Stomach (tissue), 9 donors: ENCODE results near the gene TTC32. TPM values are rescaled to one million over a fixed set of nuclear protein-coding genes. Genes with fewer than 3 reads are reported as not detected.

ENCODE experiments used
- DNase-seq, 2 donors: peaks; one replicate each; pipeline versions ENCODE4 v3.0.0 to v3.0.0-alpha.2; 2013 to 2019
- H3K27ac ChIP-seq, 5 donors: fragments of 200-600 bp in 4 of 5; sonication (generic) in 4 of 5; one replicate each; pipeline ENCODE4 v1.5.1; 2013 to 2019; ENCODE audit warnings: mild to moderate bottlenecking in 1 of 5, moderate library complexity in 1 of 5
- H3K27me3 ChIP-seq, 3 donors: fragments of 200-600 bp; sonication (generic); one replicate each; pipeline ENCODE4 v1.5.1; 2017 to 2019; ENCODE audit warnings: mixed run types in 1 of 3
- H3K36me3 ChIP-seq, 4 donors: fragments of 200-600 bp; sonication (generic); 1 replicate in 3 of 4; 2 replicates in 1 of 4; pipeline ENCODE4 v1.5.1; 2016 to 2019
- H3K4me1 ChIP-seq, 4 donors: fragments of 200-600 bp; sonication (generic); one replicate each; pipeline ENCODE4 v1.5.1; 2016 to 2019
- H3K4me3 ChIP-seq, 4 donors: fragments of 200-600 bp; sonication (generic) in 3 of 4; one replicate each; pipeline ENCODE4 v1.5.1; 2016 to 2019; ENCODE audit warnings: mild to moderate bottlenecking in 1 of 4
- H3K9me3 ChIP-seq, 4 donors: fragments of 200-600 bp; sonication (generic); one replicate each; pipeline ENCODE4 v1.5.1; 2016 to 2019
- CTCF ChIP-seq, 7 experiments: fragments of 450-650 bp in 4 of 7; fragments of 200-600 bp in 3 of 7; sonication (generic) in 3 of 7; IDR thresholded peaks; one replicate each; pipeline ENCODE4 v1.5.1; 2016 to 2019; ENCODE audit warnings: antibody characterized with exemption in 7 of 7, control low read depth in 2 of 7, mild to moderate bottlenecking in 1 of 7
- EP300 ChIP-seq: sonication (generic); formaldehyde crosslinking; IDR thresholded peaks from one replicate; pipeline ENCODE4 v1.6.1; 2017; ENCODE audit warnings: antibody characterized with exemption
- POLR2A ChIP-seq, 4 donors: fragments of 450-650 bp; IDR thresholded peaks; one replicate each; pipeline ENCODE4 v1.6.1; 2016; ENCODE audit warnings: antibody characterized with exemption in 4 of 4, control low read depth in 2 of 4, mild to moderate bottlenecking in 1 of 4, moderate library complexity in 1 of 4
- POLR2AphosphoS5 ChIP-seq, 3 donors: sonication (generic); formaldehyde crosslinking; IDR thresholded peaks; one replicate each; pipeline ENCODE4 v1.6.1; 2016; ENCODE audit warnings: antibody characterized with exemption in 3 of 3
- WGBS, 5 donors: extraction: QIAGEN DNeasy Blood & Tissue Kit in 3 of 5; methylation state at CpG; one replicate each; pipeline versions ENCODE4 v1.1.5 to v1.1.7; 2013 to 2018; 5-methylcytosine and 5-hydroxymethylcytosine counted together
- intact Hi-C: fragments of 100-400 bp; cut with DNase I; formaldehyde crosslinking; loops from one replicate; pipeline ENCODE4 v1.15.1; 2023; ENCODE audit warnings: low total_unique reads
- polyA plus RNA-seq, 3 donors: library from polyadenylated mRNA; stranded (reverse); fragments of 200-250 nt; gene quantifications; one replicate each; pipeline ENCODE4 v1.2.3, GENCODE V29; 2013
- total RNA-seq, 5 donors: library from RNA; depleted of rRNA; stranded (reverse); fragments of >200 nt; gene quantifications; one replicate each; pipeline versions ENCODE4 v1.1.0 to v1.2.3, GENCODE V29; 2014 to 2016
- donor health status: healthy with polysubstance abuse.
- donor health status: Bipolar disorder and iron deficiency.
- donor health status: healthy.

Gene TTC32
- total and polyA plus RNA-seq, 8 donors, result 4.1 to 35.4 (median 19.1) TPM; not detected in 1

DNA sequence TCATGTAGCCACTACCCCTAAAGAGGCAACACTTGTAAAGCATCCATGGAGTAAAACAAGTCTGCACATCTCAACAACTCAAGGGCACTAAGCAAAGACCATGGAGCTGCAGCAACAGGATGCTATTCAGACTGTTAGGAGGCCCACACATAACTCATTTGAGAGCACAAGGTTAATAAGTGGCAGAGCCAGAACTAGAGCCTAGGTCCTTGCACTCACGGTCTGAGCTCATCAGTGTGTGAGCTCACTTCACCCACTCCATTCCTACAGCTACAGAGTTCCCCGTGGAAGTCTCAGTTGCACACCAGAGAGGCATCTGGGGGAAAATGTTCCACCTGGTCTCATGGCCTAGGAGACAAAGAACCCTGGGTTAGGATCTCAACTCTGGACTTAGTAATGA lies 35.0 kb downstream of the TTC32 start:
- no peak overlapping the region for H3K4me3 ChIP-seq
- 90 to 100% (median 95%) methylated on average over 2 of the region's 2 CpGs for WGBS, 5 donors
- intact Hi-C loops, result loop anchor here (10.0 kb wide), 1 partner anchor 512 kb away; the partner anchor contains the start of gene OSR1
- DNase-seq, result no peak
- H3K27ac ChIP-seq, result no peak overlapping the region
- H3K36me3 ChIP-seq, result no peaks in the 10 kb centered on the region
- peaks cover 0 to 9% (median 0%) of the 10 kb centered on the region in 3 donors for H3K27me3 ChIP-seq
- peaks cover 0 to 27% (median 20%) of the 10 kb centered on the region in 4 donors for H3K4me1 ChIP-seq
- TF ChIP-seq POLR2A (IDR thresholded peaks at IDR 0.05) (no peak), POLR2AphosphoS5 (IDR thresholded peaks at IDR 0.05) (no peak), EP300 (no peak), CTCF (IDR thresholded peaks at IDR 0.05) (no peak)
- H3K9me3 ChIP-seq, result no peaks in the 10 kb centered on the region

DNA sequence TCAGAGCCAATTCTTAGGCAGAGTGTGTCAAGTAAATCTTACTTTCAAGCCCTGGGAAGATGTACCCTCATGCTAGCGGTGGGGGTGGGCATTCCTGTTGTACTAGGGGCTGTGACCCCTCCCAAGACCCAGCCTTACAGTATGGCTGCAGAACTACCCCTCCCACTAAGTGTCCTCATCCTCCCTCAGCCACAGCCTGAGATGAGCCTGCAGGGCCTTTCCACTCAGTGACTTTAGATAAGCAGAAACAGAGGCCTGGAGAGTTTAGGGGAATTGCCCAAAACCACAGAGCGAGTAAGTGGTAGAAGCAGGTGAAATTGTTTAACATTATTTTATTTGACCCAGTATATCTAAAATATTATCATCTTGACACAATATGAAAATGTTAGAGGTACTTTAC lies 36.6 kb downstream of the TTC32 start:
- H3K27ac ChIP-seq, result no peak overlapping the region
- TF ChIP-seq EP300 (no peak), POLR2A (IDR thresholded peaks at IDR 0.05) (no peak), CTCF (IDR thresholded peaks at IDR 0.05) (no peak), POLR2AphosphoS5 (IDR thresholded peaks at IDR 0.05) (no peak)
- H3K9me3 ChIP-seq, result no peaks in the 10 kb centered on the region
- H3K27me3 ChIP-seq, result peaks cover 0 to 9% (median 0%) of the 10 kb centered on the region in 3 donors
- 60 to 88% (median 83%) methylated on average over 2 of the region's 2 CpGs for WGBS, 5 donors
- DNase-seq, result no peak
- peaks cover 0 to 27% (median 20%) of the 10 kb centered on the region in 4 donors for H3K4me1 ChIP-seq
- H3K36me3 ChIP-seq, result no peaks in the 10 kb centered on the region
- intact Hi-C loops, result loop anchor here (10.0 kb wide), 1 partner anchor 510 kb away; the partner anchor contains the start of gene OSR1
- H3K4me3 ChIP-seq, result no peak overlapping the region

DNA sequence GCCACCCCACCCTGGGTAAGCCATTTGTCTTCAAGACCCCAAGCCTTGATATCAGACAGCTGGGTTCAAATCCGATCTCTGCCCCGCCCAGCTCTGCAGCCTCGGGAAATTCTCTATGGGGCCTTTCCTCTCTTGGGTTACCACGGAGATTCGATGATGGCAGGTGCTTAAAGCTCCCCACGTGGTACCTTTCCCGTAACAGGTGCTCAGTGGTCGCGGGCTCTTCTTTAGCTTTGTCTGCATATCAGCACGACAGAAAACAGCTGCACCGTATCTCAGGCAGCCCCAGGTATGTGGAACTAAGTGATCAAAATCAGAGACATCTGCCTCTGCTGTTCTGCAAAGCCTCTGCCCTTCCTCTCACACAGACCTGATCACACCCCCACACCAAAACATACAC lies 37.4 kb downstream of the TTC32 start:
- no peak overlapping the region for H3K4me3 ChIP-seq
- TF ChIP-seq CTCF (IDR thresholded peaks at IDR 0.05), result no peak
- no peak for TF ChIP-seq POLR2AphosphoS5 (IDR thresholded peaks at IDR 0.05)
- TF ChIP-seq EP300, result no peak
- TF ChIP-seq POLR2A (IDR thresholded peaks at IDR 0.05), result no peak
- H3K27ac ChIP-seq, result no peak overlapping the region
- intact Hi-C loops, result loop anchor here (5.0 to 10.0 kb wide), 2 partner anchors 510 to 1112 kb away; partner anchors contain the start of gene OSR1
- no peaks in the 10 kb centered on the region for H3K36me3 ChIP-seq
- DNase-seq, result no peak
- 63 to 79% (median 73%) methylated on average over 11 of the region's 11 CpGs for WGBS, 5 donors
- peaks cover 0 to 25% (median 20%) of the 10 kb centered on the region in 4 donors for H3K4me1 ChIP-seq
- no peaks in the 10 kb centered on the region for H3K9me3 ChIP-seq
- peaks cover 0 to 9% (median 0%) of the 10 kb centered on the region in 3 donors for H3K27me3 ChIP-seq

- Histone ChIP-seq H3K27ac (no peak overlapping the region), H3K27me3 (peaks cover 0 to under 1% (median 0%) of the 10 kb centered on the region in 3 donors), H3K4me1 (peaks cover 0 to 17% (median 11%) of the 10 kb centered on the region in 4 donors), H3K9me3 (no peaks in the 10 kb centered on the region), H3K36me3 (no peaks in the 10 kb centered on the region), H3K4me3 (peak overlapping the region in 3 of 4 donors; percentile 5 to 25 (median 17))
- TF ChIP-seq CTCF (IDR thresholded peaks at IDR 0.05), result peak in 5 of 7 experiments; percentile 86 to 98 (median 94)
- peak in 1 of 3 donors; percentile 32 for TF ChIP-seq POLR2AphosphoS5 (IDR thresholded peaks at IDR 0.05)
- TF ChIP-seq EP300, result no peak
- 11 to 25% (median 14%) methylated on average over 9 to 33 of the region's 33 CpGs for WGBS, 5 donors
- peak; percentile 74 to 83 for DNase-seq
- intact Hi-C loops, result loop anchor here (5.0 to 10.0 kb wide), 2 partner anchors 509 to 1111 kb away; partner anchors contain the start of gene OSR1
Observed at GRCh38 chr2:19863303-19864041, 38.3 kb downstream of the TTC32 start.
